Activated CD8-positive, alpha-beta memory T cell treated with anti-CD3 and anti-CD28 coated beads for 48 hours (primary cell): ENCODE results near the gene KIRREL3.

Experiments
- DNase-seq, 3 experiments: peaks; one replicate each; pipeline ENCODE4 v3.0.0-alpha.2; 2020; ENCODE audit warnings: low read depth in 2 of 3, low spot score in 2 of 3

Gene KIRREL3

GRCh38 chr11:126917531-126918204 lies 82.9 kb downstream of the KIRREL3 start:
- no peak for DNase-seq

GRCh38 chr11:126915430-126915829 lies 85.1 kb downstream of the KIRREL3 start:
- no peak for DNase-seq

GRCh38 chr11:126914941-126915340 lies 85.6 kb downstream of the KIRREL3 start:
- DNase-seq: no peak

GRCh38 chr11:126914166-126914565 lies 86.4 kb downstream of the KIRREL3 start:
- DNase-seq: no peak

- DNase-seq: no peak
These were observed 96.0 kb downstream of the KIRREL3 start for GRCh38 chr11:126904520-126904919.

GRCh38 chr11:126901783-126902182 lies 98.8 kb downstream of the KIRREL3 start:
- no peak for DNase-seq

- DNase-seq: no peak
These were observed 100.4 kb downstream of the KIRREL3 start for GRCh38 chr11:126899961-126900748.

GRCh38 chr11:126898802-126899201 lies 101.8 kb downstream of the KIRREL3 start:
- no peak for DNase-seq

GRCh38 chr11:126897430-126897829 lies 103.1 kb downstream of the KIRREL3 start:
- DNase-seq: no peak

- no peak for DNase-seq
These were observed 104.5 kb downstream of the KIRREL3 start for GRCh38 chr11:126896025-126896424.

GRCh38 chr11:126893796-126894195 lies 106.8 kb downstream of the KIRREL3 start:
- no peak for DNase-seq

GRCh38 chr11:126892756-126893155 lies 107.8 kb downstream of the KIRREL3 start:
- DNase-seq: no peak

- no peak for DNase-seq
These were observed 108.9 kb downstream of the KIRREL3 start for GRCh38 chr11:126891556-126892217.

GRCh38 chr11:126890561-126890960 lies 110.0 kb downstream of the KIRREL3 start:
- no peak for DNase-seq

- DNase-seq: no peak
These were observed 112.4 kb downstream of the KIRREL3 start for GRCh38 chr11:126888115-126888712.

- no peak for DNase-seq
These were observed 113.9 kb downstream of the KIRREL3 start for GRCh38 chr11:126886636-126887035.

- DNase-seq: no peak
These were observed 114.5 kb downstream of the KIRREL3 start for GRCh38 chr11:126886085-126886484.

GRCh38 chr11:126884594-126884993 lies 116.0 kb downstream of the KIRREL3 start:
- no peak for DNase-seq

GRCh38 chr11:126884192-126884591 lies 116.4 kb downstream of the KIRREL3 start:
- DNase-seq: no peak

GRCh38 chr11:126880872-126881271 lies 119.7 kb downstream of the KIRREL3 start:
- no peak for DNase-seq

- no peak for DNase-seq
These were observed 121.1 kb downstream of the KIRREL3 start for GRCh38 chr11:126879516-126879915.
